ENCODE measurements around the gene CDH15.

Gene CDH15

DNA sequence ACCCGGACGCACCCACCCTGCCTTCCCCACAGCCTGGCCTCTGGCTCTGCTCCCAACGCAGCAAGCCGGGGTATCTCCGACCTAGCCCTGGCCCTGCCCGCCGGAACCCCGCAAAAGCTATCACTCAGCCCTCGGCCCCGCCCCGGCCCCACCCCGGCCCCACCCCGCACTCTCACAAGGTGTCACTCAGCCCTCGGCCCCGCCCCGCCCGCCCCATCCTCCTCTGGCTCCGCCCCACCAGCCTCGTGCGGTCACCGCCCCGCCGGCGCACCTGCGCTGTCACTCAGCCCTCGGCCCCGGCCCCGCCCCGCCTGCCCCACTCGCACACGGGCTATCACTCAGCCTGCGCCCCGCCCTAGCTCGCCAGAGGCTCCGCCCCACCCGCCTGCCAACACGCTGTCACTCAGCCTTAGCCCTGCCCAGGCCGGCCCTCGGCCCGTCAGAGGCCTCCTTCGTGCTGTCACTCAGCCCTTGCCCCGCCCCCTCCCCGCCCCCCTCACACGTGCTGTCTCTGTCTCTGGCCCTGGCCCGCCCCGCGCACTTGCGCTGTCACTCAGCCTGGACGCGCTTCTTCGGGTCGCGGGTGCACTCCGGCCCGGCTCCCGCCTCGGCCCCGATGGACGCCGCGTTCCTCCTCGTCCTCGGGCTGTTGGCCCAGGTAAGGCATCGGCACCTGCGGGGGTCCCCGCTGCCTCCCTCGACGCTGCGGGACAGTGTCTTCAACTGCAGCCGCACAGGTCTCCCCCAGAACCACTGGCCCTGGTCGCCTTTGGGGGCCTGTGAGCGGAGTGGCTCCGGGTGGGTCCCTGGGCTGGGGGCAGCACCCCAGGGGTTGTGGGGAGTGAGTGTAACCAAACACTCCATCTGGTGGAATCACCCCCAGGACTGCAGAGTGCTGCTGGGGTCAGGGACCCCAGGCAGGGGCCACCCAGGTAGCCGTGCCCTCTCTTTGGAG is at the start of gene CDH15:
CDH15 (plus strand) TSS at position 533 of the 955 bp plus-strand sequence; CDS start at position 617, 84 bp downstream.
- DNase-seq (ENCODE audit: low read depth, low spot score): peak; percentile 36

GRCh38 chr16:89122322-89122851 is 49.2 kb upstream of the CDH15 start:
- no peak for DNase-seq (ENCODE audit: low read depth, low spot score)

DNA sequence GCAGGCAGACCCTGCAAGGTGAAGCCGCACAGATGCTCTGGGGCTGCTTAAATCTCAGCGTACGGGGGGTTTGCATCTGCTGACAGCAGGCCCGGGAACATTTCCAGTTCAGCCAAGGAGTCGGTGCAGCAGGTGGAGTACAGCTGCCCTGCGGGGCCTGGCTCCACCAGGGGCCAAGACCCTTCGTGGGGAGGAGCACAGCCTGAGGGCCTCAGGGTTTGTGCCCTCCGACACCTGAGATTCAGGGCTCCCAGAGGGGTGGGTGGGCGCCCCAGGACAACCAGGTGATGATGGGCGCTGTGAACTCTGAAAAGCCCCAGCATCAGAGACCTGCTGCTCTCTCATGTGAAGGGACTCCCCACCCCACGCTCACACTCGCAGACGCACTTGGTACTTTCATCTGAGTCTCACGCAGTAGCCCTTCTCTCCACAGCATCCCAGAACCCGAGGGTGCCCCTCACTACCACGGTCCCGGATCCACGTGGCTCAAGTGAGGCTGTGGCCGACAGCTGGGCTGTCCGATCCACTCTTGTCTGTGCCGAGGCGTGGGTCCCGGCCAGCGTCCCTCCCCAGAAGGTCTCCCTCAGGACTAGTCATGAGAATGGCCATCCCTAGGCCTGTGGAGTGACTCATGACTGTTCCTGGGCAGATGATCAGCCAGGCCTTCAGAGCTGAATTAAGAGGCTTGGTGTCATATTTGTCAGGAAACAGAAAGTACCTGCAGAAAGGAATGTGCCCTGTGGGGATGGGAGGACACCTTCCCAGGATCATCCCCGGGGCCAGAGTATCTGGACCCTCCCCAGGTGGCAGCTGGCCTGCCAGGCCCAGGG is 48.3 kb upstream of the CDH15 start:
- no peak for DNase-seq (ENCODE audit: low read depth, low spot score)

DNA sequence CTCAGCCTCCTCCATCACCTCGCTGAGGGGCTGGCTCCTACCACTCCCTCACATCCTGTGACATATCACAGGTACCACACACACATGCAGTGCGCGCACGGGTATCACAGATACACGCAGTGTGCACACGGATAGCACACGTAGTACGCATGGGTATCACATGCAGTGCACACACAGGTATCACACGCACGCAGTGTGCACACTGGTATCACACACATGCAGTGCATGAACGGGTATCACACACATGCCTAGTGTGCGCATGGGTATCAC is 47.8 kb upstream of the CDH15 start:
- no peak for DNase-seq (ENCODE audit: low read depth, low spot score)

- no peak for DNase-seq (ENCODE audit: low read depth, low spot score)
Observed at GRCh38 chr16:89129378-89129777, 42.2 kb upstream of the CDH15 start.

- DNase-seq (ENCODE audit: low read depth, low spot score): no peak
Observed at GRCh38 chr16:89130448-89130847, 41.1 kb upstream of the CDH15 start.

DNA sequence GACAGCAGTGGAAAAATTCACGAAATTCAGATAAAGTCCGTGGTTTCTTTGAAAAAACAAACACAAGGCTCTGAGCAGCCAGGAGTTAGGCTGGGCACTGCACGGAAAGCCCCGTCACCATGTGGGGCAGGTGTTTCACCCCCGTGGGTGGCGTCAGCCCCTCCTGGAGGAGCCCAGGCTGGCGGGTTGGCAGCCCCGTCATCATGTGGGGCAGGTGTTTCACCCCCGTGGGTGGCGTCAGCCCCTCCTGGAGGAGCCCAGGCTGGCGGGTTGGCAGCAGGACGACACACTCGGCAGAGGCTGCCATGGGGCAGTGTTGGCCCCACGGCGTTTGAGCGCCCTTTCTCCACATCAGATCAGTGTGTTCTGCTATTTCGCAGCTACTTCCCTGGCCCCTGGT is 39.8 kb upstream of the CDH15 start:
- DNase-seq (ENCODE audit: low read depth, low spot score): no peak

GRCh38 chr16:89132194-89133005 is 39.1 kb upstream of the CDH15 start:
- no peak for DNase-seq (ENCODE audit: low read depth, low spot score)

DNA sequence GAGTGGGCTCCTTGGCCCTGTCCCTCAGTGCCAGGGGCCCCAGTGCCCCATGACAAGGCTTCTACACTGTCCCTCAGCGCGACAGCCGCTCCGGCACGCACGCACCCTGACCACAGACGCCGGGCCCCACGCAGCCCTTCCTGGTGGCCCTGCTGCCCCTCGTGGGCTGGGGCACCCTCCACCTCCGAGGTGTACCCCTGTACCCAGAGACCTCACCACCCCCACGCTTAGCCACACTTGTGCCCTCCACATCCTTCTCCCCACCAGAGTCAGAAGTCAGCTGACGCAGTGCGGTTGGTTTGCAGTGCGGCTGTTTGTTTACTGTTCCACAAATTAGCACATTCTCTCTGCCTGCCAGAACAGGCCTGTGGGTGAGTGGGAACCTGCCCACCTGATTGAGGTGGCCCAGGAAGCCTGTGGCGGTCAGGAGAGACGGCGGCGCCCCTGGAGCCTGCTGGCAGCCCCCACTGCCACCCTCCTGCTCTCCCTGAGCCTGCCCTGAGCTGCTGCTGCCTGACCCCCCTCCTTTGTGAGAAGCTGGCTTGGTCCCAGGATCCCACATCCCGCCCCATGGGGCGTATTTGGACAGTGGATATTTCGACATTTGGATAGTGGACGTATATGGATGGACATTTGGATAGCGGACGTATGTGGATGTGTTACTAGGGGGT is 38.0 kb upstream of the CDH15 start:
- no peak for DNase-seq (ENCODE audit: low read depth, low spot score)

GRCh38 chr16:89134269-89134668 is 37.3 kb upstream of the CDH15 start:
- no peak for DNase-seq (ENCODE audit: low read depth, low spot score)

DNA sequence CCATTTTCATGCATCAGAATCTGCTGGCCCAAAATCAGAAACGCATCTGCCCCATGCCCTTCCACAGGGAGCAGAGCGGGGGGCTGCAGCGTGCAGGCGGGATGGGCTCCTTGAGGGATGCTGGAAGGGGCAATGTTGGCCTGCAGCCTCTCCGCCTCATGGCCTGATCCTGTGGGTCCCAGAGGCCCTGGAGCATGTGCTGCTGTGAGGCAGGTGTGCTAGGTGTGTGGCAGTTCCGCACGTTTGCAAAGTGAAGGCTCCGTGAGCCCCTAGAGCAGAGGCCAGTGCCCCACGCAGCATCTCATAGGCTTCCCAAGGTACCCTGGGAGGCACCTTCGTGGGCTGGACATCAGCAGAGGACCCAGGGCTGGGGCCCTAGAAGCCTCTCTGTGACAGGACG is 36.4 kb upstream of the CDH15 start:
- DNase-seq (ENCODE audit: low read depth, low spot score): no peak

DNA sequence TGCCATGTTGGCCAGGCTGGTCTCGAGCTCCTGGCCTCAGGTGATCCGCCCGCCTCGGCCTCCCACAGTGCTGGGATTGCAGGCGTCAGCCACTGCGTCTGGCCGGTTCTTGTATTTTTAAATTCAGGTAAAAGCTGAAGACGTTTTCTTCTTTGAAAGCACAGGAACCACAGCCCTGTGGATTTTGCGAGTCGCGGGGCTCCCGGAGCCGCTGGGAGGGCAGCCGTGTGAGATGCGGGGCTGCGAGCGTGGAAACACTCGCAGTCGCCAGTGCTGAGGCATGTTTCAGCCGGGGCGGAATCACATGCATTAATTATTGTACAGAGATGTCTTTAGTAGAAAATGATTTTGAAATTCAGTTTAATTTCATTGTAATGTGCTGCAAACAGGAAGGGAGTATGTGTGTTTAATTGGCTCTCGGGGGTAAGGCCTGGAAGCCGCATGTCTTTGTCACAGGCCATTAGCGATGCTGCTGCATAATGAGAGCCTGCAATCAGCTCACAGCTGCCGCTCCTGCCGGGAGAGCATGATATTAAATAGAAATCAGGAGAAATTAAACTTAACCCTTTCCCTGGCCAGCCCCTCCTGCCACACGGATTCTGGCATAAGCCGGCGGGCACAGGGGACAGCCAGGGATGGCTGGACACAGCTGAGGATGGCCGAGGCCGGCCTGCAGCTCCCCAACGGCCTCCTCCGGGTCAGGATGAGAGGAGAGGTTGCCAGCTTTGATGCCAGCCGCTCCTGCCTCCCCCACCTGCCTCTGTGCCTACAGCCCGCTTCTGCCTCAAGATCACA is 35.4 kb upstream of the CDH15 start:
- DNase-seq (ENCODE audit: low read depth, low spot score): no peak

DNA sequence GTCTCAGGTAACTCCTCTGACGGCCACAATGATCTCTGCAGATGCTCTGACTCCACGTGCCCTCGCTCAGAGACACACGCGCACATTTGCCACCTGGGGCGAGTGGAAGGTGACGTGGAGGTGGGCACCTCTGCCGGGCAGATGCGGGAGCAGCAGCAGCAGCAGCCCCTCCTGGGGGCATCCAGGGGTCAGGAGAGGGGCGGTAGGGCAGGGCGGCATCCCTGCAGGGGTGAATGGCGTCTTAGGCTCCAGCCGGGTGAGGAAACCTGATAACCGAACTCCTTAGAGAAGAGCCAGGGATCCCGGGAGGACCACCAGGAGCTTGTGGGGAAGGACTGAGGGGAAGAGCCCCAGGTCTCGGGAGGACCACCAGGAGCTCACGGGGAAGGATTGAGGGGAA is 34.6 kb upstream of the CDH15 start:
- no peak for DNase-seq (ENCODE audit: low read depth, low spot score)

DNA sequence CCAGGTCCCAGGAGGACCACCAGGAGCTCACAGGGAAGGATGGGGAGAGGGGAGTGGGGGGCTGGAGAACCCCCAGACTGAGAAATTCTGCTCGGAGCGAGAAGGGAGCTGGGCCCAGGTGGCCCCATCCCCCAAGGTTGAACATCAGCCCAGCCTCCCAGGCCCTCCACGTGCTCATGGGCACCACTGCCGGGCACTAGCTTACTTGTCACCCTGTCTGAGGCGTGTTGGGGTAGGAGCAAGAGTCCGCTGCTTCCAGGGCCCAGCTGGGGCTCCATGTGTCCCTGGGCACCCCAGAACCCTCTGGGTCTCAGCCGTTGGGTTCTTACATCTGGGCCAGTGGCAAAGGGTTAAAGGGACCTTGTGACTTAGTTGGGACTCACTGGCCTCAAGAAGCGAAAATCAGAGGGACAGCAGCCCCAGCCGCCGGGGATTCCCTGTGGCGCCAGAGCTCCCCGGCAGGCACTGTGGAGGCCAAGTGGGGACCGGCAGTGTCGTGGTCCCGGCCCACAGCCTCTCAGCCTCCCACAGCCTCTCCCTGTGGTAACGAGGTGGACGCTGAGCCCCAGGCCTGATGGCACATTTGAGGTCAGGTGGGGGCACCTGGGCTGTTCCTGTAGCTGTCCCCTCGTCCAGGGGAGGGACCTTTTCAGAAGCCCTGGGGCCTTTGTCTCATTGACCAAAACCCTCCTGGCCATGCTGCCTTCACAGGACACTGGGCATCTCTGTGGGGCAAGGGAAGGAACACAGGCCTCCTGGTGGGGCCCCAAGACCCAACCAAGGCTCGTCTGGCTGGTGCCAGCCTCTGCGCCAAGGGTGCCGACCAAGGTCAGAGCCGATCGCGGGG is 33.7 kb upstream of the CDH15 start:
- DNase-seq (ENCODE audit: low read depth, low spot score): no peak

- DNase-seq (ENCODE audit: low read depth, low spot score): no peak
Observed at GRCh38 chr16:89138513-89138795, 33.1 kb upstream of the CDH15 start.

DNA sequence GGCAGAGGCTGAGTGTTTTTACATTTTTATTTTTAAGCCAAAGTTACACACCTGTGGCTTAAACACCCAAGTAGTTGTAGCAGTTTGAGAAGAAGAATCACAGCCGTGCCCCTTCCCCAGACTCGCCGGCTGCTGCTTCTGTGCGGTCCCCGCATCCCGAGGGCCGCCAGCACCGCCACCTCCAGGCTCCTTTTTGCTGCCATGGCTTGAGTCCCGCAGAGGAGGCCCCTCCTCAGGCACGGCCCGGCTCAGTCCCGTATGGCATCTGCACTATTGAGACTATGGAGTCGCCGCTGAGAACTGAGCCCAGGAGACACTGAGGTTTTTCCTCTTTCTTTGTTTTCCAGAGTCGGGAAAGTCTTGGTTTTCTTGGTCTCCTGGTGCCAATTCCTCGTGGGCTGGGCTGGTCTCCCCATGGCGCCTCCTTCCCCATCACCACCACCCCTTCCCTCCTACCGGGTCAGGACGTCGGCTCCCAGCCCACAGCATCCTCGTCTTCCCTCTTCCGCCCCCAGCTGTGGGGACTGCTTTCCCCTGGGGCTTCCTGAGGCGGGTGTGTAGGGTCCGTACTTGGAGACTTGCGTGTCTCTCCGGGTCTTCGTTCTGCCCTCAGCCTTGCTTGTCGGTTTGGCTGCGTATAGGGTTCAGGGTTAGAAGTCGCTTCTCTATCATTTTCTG is 32.6 kb upstream of the CDH15 start:
- no peak for DNase-seq (ENCODE audit: low read depth, low spot score)

GRCh38 chr16:89139907-89140361 is 31.6 kb upstream of the CDH15 start:
- no peak for DNase-seq (ENCODE audit: low read depth, low spot score)

DNA sequence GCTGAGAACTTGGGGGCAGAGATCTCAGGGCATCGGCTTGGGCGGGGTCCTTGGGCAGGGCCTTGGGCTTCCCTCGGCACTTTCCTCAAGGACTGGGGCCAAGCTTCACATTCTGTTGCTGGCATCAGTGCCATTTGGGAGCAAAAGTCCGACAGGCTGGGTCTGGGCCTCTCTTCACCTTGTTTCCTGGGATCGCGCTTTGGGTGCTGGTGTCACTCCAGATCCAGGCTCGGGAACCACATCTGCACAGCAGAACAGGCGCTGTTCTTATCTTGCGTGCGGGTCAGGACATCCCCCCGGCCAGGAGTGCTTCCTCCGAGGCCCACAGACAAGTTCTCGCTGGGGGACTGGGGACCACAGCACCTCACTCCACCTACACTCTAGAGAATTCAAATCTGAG is 31.1 kb upstream of the CDH15 start:
- DNase-seq (ENCODE audit: low read depth, low spot score): no peak
